A549 treated with dexamethasone at 1 μM for 4 hours (cell line): ENCODE results near the gene PNPLA8. TPM values are rescaled to one million over a fixed set of nuclear protein-coding genes. Genes with fewer than 3 reads are reported as not detected.

Source experiments
- total RNA-seq: library from RNA; stranded (reverse); fragments of 200-300 nt; extraction: Qiagen RNA extraction; gene quantifications from 5 replicates; pipeline ENCODE4 v1.2.3, GENCODE V29; 2022

Gene PNPLA8, protein sequence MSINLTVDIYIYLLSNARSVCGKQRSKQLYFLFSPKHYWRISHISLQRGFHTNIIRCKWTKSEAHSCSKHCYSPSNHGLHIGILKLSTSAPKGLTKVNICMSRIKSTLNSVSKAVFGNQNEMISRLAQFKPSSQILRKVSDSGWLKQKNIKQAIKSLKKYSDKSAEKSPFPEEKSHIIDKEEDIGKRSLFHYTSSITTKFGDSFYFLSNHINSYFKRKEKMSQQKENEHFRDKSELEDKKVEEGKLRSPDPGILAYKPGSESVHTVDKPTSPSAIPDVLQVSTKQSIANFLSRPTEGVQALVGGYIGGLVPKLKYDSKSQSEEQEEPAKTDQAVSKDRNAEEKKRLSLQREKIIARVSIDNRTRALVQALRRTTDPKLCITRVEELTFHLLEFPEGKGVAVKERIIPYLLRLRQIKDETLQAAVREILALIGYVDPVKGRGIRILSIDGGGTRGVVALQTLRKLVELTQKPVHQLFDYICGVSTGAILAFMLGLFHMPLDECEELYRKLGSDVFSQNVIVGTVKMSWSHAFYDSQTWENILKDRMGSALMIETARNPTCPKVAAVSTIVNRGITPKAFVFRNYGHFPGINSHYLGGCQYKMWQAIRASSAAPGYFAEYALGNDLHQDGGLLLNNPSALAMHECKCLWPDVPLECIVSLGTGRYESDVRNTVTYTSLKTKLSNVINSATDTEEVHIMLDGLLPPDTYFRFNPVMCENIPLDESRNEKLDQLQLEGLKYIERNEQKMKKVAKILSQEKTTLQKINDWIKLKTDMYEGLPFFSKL
- 16.2 to 21.8 TPM (median 19.9 TPM) in 5 replicates for total RNA-seq

DNA sequence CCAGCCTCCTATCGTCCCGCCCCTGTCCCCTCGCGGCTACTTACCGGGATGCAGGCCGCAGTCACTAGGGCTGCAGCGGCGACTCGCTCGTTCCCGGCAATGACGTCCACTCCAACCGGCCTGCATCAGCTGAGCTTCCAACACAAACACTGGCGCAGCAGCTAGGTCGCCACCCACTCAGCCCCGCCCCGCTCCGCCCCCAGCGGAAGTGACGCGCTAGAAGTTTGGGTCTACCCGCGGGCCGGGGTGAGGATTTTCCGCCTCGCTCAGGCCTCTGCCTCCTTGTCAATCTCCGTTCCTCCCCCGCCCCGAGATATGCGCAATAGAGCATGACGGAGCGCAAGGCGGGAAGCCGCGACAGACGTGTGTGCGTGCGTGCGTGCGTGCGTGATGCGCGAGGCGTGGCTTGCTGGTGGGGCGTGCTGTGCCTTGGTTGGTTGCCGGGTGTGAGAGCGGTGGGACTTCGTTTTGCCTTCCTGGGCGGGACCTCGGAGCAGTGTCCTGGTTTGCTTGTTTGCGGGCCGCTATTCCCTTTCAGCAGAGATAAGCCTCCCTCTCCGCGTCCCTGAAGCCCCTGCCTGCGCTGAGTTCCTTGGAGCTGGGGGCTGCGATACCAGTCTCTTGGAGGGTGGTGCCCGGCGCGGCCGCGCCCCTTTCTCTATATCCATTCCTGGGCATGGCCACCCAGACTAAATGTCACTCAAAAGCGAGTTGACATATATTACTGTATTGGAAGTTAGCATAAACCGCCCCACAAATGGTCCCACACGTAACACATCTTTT, at the start of gene PNPLA8:
Gene PNPLA8 (minus strand): TSS at position 151 of the 783 bp plus-strand sequence. CDS start 10,644 bp downstream, outside the sequence.

DNA sequence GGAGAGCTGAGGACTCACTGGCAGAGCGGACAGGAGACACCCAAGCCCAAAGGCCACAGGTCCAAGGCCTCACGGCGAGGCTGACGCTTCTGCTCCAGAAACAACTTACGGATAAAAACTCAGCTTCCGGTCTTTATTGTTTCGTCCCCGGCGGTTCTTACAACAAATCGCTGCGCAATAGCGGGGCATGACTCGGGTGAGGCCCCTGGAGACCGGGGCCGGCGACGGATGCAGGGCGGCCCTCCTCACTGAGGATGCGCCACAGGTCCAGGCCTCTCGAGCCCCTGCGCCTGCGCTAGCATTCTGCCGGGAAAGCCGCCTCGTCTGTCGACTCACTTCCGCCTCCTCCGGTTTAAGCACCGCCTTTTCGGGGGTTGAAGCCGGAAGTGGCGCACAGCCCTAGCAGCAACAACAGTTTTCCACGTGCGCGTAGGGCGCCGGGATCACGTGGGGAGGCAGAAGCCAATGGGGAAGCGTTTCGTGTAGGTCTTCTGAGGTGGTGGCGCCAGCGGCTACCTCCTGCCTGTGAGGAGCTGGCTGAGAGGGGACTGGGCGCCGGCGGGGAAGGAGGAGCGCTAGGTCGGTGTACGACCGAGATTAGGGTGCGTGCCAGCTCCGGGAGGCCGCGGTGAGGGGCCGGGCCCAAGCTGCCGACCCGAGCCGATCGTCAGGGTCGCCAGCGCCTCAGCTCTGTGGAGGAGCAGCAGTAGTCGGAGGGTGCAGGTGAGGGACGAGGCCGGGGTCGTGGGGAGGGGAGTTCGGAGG, 43.6 kb upstream of the PNPLA8 start, which contains the start of the genes DNAJB9 and THAP5:
Gene DNAJB9 (plus strand): TSS at position 494 of the 765 bp plus-strand sequence. CDS start 1,853 bp downstream, outside the sequence.
Gene THAP5 (minus strand): TSS at position 326 of the 765 bp plus-strand sequence. CDS start 137 bp downstream, at position 189.

DNA sequence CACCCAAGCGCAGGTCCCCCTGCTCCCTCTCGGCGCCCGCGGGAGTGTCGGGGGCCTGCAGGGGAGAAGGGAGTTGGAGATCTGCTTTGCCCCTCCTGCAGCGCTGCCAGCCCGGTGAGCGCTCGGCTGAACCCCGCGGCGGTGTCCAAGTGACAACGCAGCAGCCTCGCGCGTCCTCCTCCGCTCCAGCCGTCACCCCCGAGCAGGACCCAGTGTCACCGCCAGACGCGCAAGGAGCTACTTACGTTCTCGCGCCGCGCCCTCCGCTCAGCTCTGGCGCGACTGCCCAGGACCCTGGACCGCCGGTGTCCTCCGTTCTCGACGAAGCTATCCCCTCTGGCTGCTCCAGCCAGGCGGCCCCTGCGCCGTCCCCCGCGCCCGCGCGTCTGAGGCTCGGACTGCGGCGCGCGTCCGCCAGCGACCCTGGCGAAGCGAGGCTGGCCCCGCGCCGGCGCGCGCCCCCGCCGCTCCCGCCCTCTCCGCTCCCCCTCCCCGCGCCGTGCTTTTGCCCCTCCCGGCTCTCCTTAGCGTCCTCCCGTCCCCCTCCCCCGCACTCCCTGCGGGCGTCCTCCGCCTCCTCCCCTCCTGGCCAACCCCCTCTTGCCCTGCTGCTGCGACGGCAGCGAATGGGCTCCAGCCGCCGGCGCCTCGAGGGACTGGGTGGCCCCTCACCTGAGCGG, 69.8 kb downstream of the PNPLA8 start, which contains the start of gene NRCAM:
Gene NRCAM (minus strand): TSS at position 439 of the 680 bp plus-strand sequence. CDS start 216,372 bp downstream, outside the sequence.

Other genes with a start within 250 kb of the PNPLA8 start
- 98.0 to 135 TPM (median 119 TPM) in 5 replicates for gene NRCAM, start 69.7 kb downstream of the PNPLA8 start, total RNA-seq
- 13.9 to 17.7 TPM (median 15.7 TPM) in 5 replicates for gene THAP5, start 43.6 kb upstream of the PNPLA8 start, total RNA-seq
- gene DNAJB9, start 43.7 kb upstream of the PNPLA8 start, total RNA-seq = 8.7 to 10.8 TPM (median 10.0 TPM) in 5 replicates